Activated T-cell treated with anti-CD3 and anti-CD28 coated beads, Interleukin-2, amount 50 U/mL, for 1 hour (primary cell): ENCODE measurements around the gene DEUP1.

Source experiments
- DNase-seq: peaks from one replicate; pipeline ENCODE4 v3.0.0-alpha.2; 2020

Gene DEUP1

DNA sequence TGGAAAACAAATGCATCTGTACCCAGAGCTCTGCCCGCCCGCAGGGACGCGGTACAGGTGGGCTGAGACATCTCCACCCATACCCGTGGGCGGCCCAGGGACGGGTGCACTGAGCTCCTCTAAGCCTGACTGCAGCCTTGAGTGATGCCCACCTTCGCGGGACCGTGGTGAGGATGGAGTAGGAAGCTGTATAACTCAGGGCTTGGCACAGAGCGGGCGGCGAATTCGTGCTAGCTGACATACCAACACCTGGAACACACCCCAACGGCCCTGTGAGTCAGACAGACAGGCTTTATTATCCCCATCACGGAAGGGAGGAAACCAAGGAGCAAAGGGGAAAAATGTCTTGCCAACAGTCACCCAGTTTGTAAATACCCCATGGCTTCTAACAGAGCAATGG, 150.7 kb downstream of the DEUP1 start:
- no peak for DNase-seq

- DNase-seq: no peak
Measured at GRCh38 chr11:93481696-93482095, 151.2 kb downstream of the DEUP1 start.

- DNase-seq: no peak
Measured at GRCh38 chr11:93482556-93482955, 152.0 kb downstream of the DEUP1 start.

GRCh38 chr11:93484716-93485115, 154.2 kb downstream of the DEUP1 start:
- DNase-seq: no peak

DNA sequence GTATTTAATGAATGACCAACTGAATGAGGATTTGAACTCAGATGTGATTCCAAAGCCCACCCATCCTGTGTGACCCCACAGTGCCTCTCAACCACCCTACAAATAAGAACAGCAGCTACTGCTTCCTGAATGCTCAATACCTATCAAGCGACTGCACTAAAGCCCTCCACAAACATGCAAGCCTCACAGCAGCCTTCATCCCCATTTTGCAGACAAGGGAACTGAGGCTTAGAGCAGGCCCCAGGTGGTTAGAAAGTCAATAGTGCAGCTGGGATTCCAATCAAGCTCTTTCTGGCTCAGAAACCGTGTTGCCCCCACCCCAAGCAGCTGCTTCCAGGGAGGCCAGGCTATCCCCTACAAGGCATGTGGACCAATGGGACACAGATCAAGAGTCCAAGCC, 155.4 kb downstream of the DEUP1 start:
- DNase-seq: no peak

GRCh38 chr11:93487032-93487483, 156.5 kb downstream of the DEUP1 start:
- no peak for DNase-seq
